HEK293 (cell line): ENCODE measurements around the gene CD300LG.
A peak's percentile ranks its signal among the peaks of the same experiment; 100 is the strongest.

Source experiments
- EGR2 ChIP-seq: fragments of 450-650 bp; formaldehyde crosslinking; IDR thresholded peaks from 2 replicates; pipeline ENCODE4 v1.5.1; 2016; ENCODE audit warnings: low read depth, missing biosample characterization, missing genetic modification characterization
- FEZF1 ChIP-seq: fragments of 450-650 bp; formaldehyde crosslinking; IDR thresholded peaks from 2 replicates; pipeline ENCODE4 v1.5.1; 2016; ENCODE audit warnings: missing biosample characterization, missing genetic modification characterization
- GFI1B ChIP-seq: fragments of 450-650 bp; formaldehyde crosslinking; IDR thresholded peaks from 2 replicates; pipeline ENCODE4 v1.5.1; 2016; ENCODE audit warnings: missing biosample characterization, missing genetic modification characterization
- GLI2 ChIP-seq: fragments of 450-650 bp; formaldehyde crosslinking; IDR thresholded peaks from 2 replicates; pipeline ENCODE4; 2017; ENCODE audit warnings: missing biosample characterization, missing genetic modification characterization, low read depth, borderline replicate concordance
- HOXA7 ChIP-seq: sonication (generic); formaldehyde crosslinking; IDR thresholded peaks from 2 replicates; pipeline ENCODE4 v1.8.1; 2022; ENCODE audit warnings: missing genetic modification reagents, borderline replicate concordance
- KLF16 ChIP-seq: fragments of 450-650 bp; formaldehyde crosslinking; IDR thresholded peaks from 2 replicates; pipeline ENCODE4 v1.5.1; 2017; ENCODE audit warnings: missing biosample characterization, missing genetic modification characterization
- SP2 ChIP-seq: fragments of 450-650 bp; formaldehyde crosslinking; IDR thresholded peaks from 2 replicates; pipeline ENCODE4 v1.5.1; 2016; ENCODE audit warnings: missing biosample characterization, missing genetic modification characterization
- ZFHX2 ChIP-seq: fragments of 450-650 bp; formaldehyde crosslinking; conservative IDR thresholded peaks from 2 replicates; pipeline ENCODE4 v1.5.1; 2016; ENCODE audit warnings: missing biosample characterization, missing genetic modification characterization
- ZNF112 ChIP-seq: fragments of 450-650 bp; formaldehyde crosslinking; IDR thresholded peaks from 2 replicates; pipeline ENCODE4 v1.5.0; 2017; ENCODE audit warnings: missing biosample characterization, missing genetic modification characterization
- ZNF133 ChIP-seq: fragments of 450-650 bp; formaldehyde crosslinking; IDR thresholded peaks from 2 replicates; pipeline ENCODE4 v1.5.1; 2016; ENCODE audit warnings: missing biosample characterization, missing genetic modification characterization
- ZNF138 ChIP-seq: fragments of 450-650 bp; formaldehyde crosslinking; IDR thresholded peaks from 2 replicates; pipeline ENCODE4 v1.5.1; 2016; ENCODE audit warnings: missing biosample characterization, missing genetic modification characterization, borderline replicate concordance
- ZNF146 ChIP-seq: fragments of 450-650 bp; formaldehyde crosslinking; IDR thresholded peaks from 2 replicates; pipeline ENCODE4 v1.5.1; 2016; ENCODE audit warnings: missing biosample characterization, missing genetic modification characterization
- ZNF155 ChIP-seq: fragments of 450-650 bp; formaldehyde crosslinking; IDR thresholded peaks from 2 replicates; pipeline ENCODE4 v1.5.1; 2016; ENCODE audit warnings: missing biosample characterization, missing genetic modification characterization
- ZNF157 ChIP-seq: fragments of 450-650 bp; formaldehyde crosslinking; IDR thresholded peaks from 2 replicates; pipeline ENCODE4 v1.5.1; 2016; ENCODE audit warnings: missing biosample characterization, missing genetic modification characterization
- ZNF335 ChIP-seq: fragments of 450-650 bp; formaldehyde crosslinking; conservative IDR thresholded peaks from 2 replicates; pipeline ENCODE4 v1.5.1; 2016; ENCODE audit warnings: missing biosample characterization, missing genetic modification characterization
- ZNF416 ChIP-seq: fragments of 450-650 bp; formaldehyde crosslinking; IDR thresholded peaks from 2 replicates; pipeline ENCODE4 v1.5.1; 2016; ENCODE audit warnings: missing biosample characterization, missing genetic modification characterization
- ZNF501 ChIP-seq: fragments of 450-650 bp; formaldehyde crosslinking; IDR thresholded peaks from 2 replicates; pipeline ENCODE4 v1.5.1; 2016; ENCODE audit warnings: missing biosample characterization, missing genetic modification characterization
- ZNF558 ChIP-seq: fragments of 450-650 bp; formaldehyde crosslinking; IDR thresholded peaks from 2 replicates; pipeline ENCODE4 v1.5.1; 2016; ENCODE audit warnings: missing biosample characterization, missing genetic modification characterization
- ZNF600 ChIP-seq: fragments of 450-650 bp; formaldehyde crosslinking; IDR thresholded peaks from 2 replicates; pipeline ENCODE4 v1.5.1; 2016; ENCODE audit warnings: missing biosample characterization, missing genetic modification characterization
- ZNF658 ChIP-seq: fragments of 450-650 bp; formaldehyde crosslinking; IDR thresholded peaks from 2 replicates; pipeline ENCODE4; 2016; ENCODE audit warnings: missing biosample characterization, missing genetic modification characterization
- ZNF776 ChIP-seq: fragments of 450-650 bp; formaldehyde crosslinking; IDR thresholded peaks from 2 replicates; pipeline ENCODE4 v1.5.0; 2017; ENCODE audit warnings: missing biosample characterization, missing genetic modification characterization, borderline replicate concordance
- TF ChIP-seq, protein P1 (sequence below): fragments of 450-650 bp; formaldehyde crosslinking; optimal IDR thresholded peaks from 2 replicates; pipeline ENCODE3; 2016; ENCODE audit warnings: missing biosample characterization, mild to moderate bottlenecking, missing genetic modification characterization
- TF ChIP-seq, protein P2 (sequence below): fragments of 450-650 bp; formaldehyde crosslinking; IDR thresholded peaks from 2 replicates; pipeline ENCODE4 v1.5.0; 2017; ENCODE audit warnings: missing biosample characterization, missing genetic modification characterization, borderline replicate concordance
- TF ChIP-seq, protein P3 (sequence below): fragments of 450-650 bp; formaldehyde crosslinking; IDR thresholded peaks from 2 replicates; pipeline ENCODE4 v1.5.1; 2016; ENCODE audit warnings: missing biosample characterization, missing genetic modification characterization
- TF ChIP-seq, protein P4 (sequence below): fragments of 450-650 bp; IDR thresholded peaks from 2 replicates; pipeline ENCODE4 v1.5.1; 2018; ENCODE audit warnings: missing biosample characterization, missing genetic modification characterization

The CD300LG gene

DNA sequence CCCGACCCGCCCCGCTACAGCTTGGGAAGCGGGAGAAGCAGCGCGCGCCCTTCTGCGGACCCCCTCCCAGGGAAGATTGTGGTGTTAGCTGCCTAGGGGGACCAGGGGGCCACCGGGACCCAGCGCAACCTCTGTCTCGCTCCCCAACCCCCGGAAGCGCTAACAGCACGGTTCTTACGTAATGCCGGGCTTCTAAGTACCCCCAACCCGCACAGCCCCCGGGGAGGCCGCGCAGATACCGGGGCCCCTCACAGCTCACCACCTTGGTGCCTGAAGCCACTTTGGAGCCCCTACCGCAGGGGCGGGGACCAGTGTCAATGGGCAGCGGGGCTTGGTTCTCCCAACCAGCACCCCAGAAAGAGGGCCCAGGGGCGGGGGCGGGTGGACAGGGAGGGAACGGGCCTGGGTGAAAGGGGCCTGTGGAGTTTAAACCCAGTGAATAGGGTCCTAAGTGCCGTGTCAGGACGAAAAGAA lies 60.0 kb downstream of the CD300LG start (continued):
- TF ChIP-seq FEZF1 (tag by site-specific recombination) (no peak), ZNF658 (tag by site-specific recombination) (no peak), ZFHX2 (tag by site-specific recombination) (no peak), ZNF112 (tag by site-specific recombination) (no peak), ZNF133 (tag by site-specific recombination) (no peak), ZNF157 (tag by site-specific recombination) (no peak), ZNF416 (tag by site-specific recombination) (no peak), ZNF558 (tag by site-specific recombination) (no peak), ZNF600 (tag by site-specific recombination) (no peak), HOXA7 (CRISPR knock-in tag) (no peak), GLI2 (tag by site-specific recombination) (no peak), ZNF501 (tag by site-specific recombination) (0 out of 2 replicates have a peak, but pooled peaks have one; percentile 17), ZNF146 (tag by site-specific recombination) (no peak), KLF16 (tag by site-specific recombination) (no peak), ZNF335 (tag by site-specific recombination) (peak; percentile 94), ZNF155 (tag by site-specific recombination) (no peak), EGR2 (no peak), ZNF776 (no peak), GFI1B (tag by site-specific recombination) (0 out of 2 replicates have a peak, but pooled peaks have one; percentile 15), ZNF138 (tag by site-specific recombination) (no peak), SP2 (no peak)
- TF ChIP-seq, protein P1, sequence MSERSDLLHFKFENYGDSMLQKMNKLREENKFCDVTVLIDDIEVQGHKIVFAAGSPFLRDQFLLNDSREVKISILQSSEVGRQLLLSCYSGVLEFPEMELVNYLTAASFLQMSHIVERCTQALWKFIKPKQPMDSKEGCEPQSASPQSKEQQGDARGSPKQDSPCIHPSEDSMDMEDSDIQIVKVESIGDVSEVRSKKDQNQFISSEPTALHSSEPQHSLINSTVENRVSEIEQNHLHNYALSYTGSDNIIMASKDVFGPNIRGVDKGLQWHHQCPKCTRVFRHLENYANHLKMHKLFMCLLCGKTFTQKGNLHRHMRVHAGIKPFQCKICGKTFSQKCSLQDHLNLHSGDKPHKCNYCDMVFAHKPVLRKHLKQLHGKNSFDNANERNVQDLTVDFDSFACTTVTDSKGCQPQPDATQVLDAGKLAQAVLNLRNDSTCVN (tag by site-specific recombination): peak; percentile 31
- TF ChIP-seq, protein P2, sequence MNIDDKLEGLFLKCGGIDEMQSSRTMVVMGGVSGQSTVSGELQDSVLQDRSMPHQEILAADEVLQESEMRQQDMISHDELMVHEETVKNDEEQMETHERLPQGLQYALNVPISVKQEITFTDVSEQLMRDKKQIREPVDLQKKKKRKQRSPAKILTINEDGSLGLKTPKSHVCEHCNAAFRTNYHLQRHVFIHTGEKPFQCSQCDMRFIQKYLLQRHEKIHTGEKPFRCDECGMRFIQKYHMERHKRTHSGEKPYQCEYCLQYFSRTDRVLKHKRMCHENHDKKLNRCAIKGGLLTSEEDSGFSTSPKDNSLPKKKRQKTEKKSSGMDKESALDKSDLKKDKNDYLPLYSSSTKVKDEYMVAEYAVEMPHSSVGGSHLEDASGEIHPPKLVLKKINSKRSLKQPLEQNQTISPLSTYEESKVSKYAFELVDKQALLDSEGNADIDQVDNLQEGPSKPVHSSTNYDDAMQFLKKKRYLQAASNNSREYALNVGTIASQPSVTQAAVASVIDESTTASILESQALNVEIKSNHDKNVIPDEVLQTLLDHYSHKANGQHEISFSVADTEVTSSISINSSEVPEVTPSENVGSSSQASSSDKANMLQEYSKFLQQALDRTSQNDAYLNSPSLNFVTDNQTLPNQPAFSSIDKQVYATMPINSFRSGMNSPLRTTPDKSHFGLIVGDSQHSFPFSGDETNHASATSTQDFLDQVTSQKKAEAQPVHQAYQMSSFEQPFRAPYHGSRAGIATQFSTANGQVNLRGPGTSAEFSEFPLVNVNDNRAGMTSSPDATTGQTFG (tag by site-specific recombination): no peak
- TF ChIP-seq, protein P3, sequence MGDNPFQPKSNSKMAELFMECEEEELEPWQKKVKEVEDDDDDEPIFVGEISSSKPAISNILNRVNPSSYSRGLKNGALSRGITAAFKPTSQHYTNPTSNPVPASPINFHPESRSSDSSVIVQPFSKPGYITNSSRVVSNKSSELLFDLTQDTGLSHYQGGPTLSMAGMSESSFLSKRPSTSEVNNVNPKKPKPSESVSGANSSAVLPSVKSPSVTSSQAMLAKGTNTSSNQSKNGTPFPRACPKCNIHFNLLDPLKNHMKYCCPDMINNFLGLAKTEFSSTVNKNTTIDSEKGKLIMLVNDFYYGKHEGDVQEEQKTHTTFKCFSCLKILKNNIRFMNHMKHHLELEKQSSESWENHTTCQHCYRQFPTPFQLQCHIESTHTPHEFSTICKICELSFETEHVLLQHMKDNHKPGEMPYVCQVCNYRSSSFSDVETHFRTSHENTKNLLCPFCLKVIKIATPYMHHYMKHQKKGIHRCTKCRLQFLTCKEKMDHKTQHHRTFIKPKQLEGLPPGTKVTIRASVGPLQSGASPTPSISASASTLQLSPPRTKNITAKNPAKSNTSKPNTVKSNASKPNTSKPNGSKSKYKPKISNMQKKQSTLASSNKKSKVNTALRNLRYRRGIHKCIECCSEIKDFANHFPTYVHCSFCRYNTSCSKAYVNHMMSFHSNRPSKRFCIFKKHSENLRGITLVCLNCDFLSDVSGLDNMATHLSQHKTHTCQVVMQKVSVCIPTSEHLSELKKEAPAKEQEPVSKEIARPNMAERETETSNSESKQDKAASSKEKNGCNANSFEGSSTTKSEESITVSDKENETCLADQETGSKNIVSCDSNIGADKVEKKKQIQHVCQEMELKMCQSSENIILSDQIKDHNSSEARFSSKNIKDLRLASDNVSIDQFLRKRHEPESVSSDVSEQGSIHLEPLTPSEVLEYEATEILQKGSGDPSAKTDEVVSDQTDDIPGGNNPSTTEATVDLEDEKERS (tag by site-specific recombination): no peak
- TF ChIP-seq, protein P4, sequence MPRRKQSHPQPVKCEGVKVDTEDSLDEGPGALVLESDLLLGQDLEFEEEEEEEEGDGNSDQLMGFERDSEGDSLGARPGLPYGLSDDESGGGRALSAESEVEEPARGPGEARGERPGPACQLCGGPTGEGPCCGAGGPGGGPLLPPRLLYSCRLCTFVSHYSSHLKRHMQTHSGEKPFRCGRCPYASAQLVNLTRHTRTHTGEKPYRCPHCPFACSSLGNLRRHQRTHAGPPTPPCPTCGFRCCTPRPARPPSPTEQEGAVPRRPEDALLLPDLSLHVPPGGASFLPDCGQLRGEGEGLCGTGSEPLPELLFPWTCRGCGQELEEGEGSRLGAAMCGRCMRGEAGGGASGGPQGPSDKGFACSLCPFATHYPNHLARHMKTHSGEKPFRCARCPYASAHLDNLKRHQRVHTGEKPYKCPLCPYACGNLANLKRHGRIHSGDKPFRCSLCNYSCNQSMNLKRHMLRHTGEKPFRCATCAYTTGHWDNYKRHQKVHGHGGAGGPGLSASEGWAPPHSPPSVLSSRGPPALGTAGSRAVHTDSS (tag by site-specific recombination): no peak
- TF ChIP-seq, all 188 proteins: peak for 14
